Spleen (tissue), 7 donors: ENCODE data around the gene GPER1.

Experiments used
- CTCF ChIP-seq, 11 experiments: fragments of 200-600 bp in 7 of 11; fragments of 450-650 bp in 4 of 11; sonication (generic) in 4 of 11; IDR thresholded peaks in 8 of 11; conservative IDR thresholded peaks in 3 of 11; 1 replicate in 7 of 11; 2 replicates in 4 of 11; pipeline versions ENCODE4 v1.4.0 to v1.8.0; 2016 to 2021; ENCODE audit warnings: antibody characterized with exemption in 11 of 11, inconsistent platforms in 4 of 11, mild to moderate bottlenecking in 1 of 11
- POLR2AphosphoS5 ChIP-seq, 3 donors: sonication (generic); formaldehyde crosslinking; IDR thresholded peaks; one replicate each; pipeline ENCODE4 v1.5.1; 2017; ENCODE audit warnings: antibody characterized with exemption in 3 of 3
- donor health status: DM: no; HTN: no; CAD: no; lungs with moderate emphysema.
- donor health status: DM: no; HTN: no; CAD: no.
- donor health status: DM: no; HTN: no; CAD: no.

DNA sequence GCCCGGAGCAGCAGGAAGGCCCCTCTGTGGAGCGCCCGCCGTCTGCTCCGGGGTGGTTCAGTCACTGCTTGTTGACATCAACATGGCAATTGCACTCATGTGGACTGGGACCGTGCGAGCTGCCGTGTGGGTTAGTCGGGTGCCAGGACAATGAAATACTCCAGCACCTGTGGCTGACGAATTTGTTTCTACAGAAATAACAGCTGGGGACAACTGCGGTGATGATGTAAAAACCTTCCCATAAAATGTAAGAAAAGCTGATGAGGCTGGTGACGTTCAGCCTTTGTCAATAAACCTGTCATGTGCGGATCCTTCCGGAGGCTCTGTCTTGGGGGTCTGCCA is 5.6 kb downstream of the GPER1 start:
- no peak for TF ChIP-seq POLR2AphosphoS5 (IDR thresholded peaks at IDR 0.05)
- no peak for TF ChIP-seq CTCF (IDR thresholded peaks at IDR 0.05 in 8 of 11, conservative IDR thresholded peaks at IDR 0.05 in 3 of 11)
